Esophagus muscularis mucosa (tissue), 4 donors: ENCODE measurements around the gene MAD1L1.

Source experiments
- EP300 ChIP-seq: sonication (generic); formaldehyde crosslinking; IDR thresholded peaks from one replicate; pipeline ENCODE4 v1.6.1; 2017; ENCODE audit warnings: antibody characterized with exemption
- POLR2A ChIP-seq: fragments of 450-650 bp; IDR thresholded peaks from one replicate; pipeline ENCODE4 v1.6.1; 2017; ENCODE audit warnings: antibody characterized with exemption, moderate library complexity, mild to moderate bottlenecking, low read depth
- POLR2AphosphoS5 ChIP-seq, 2 donors: sonication (generic); formaldehyde crosslinking; IDR thresholded peaks; one replicate each; pipeline ENCODE4 v1.6.1; 2017; ENCODE audit warnings: antibody characterized with exemption in 2 of 2
- TF ChIP-seq, protein P1 (sequence below), 3 experiments: fragments of 200-600 bp in 2 of 3; fragments of 450-650 bp in 1 of 3; sonication (generic) in 2 of 3; IDR thresholded peaks; one replicate each; pipeline ENCODE4 v1.5.1; 2017 to 2019; ENCODE audit warnings: antibody characterized with exemption in 3 of 3, mild to moderate bottlenecking in 2 of 3, moderate library complexity in 1 of 3

DNA sequence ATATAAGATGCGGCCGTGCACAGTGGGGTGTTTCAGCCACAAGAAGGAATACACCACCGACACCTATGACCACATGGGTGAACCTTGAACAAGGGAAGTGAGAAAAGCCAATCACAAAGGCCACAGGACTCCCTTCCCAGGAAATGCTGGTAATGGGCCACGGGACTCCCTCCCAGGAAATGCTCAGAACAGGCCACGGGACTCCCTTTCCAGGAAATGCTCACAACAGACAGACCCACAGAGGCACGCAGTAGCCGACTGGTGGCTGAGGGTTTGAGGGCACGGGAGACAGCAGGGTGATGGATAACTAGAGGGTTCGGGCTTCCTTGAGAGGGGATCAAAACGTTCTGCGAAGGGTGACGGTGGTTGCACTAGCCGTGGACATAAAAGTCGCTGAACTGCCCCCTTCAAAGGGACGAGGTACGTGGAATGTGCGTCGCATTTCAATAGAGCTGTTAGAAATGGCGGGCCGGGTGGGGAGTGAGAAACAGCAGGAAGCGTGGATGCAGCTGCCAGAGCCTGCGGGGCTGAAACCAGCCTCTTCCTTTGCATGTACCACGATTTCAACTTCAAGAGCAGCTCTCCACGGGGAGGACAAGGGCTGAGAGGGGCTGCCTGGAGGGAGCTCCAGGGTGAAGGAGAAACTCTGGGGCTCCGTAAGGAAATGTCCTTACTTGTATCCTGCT is 288.7 kb downstream of the MAD1L1 start:
- TF ChIP-seq, protein P1, sequence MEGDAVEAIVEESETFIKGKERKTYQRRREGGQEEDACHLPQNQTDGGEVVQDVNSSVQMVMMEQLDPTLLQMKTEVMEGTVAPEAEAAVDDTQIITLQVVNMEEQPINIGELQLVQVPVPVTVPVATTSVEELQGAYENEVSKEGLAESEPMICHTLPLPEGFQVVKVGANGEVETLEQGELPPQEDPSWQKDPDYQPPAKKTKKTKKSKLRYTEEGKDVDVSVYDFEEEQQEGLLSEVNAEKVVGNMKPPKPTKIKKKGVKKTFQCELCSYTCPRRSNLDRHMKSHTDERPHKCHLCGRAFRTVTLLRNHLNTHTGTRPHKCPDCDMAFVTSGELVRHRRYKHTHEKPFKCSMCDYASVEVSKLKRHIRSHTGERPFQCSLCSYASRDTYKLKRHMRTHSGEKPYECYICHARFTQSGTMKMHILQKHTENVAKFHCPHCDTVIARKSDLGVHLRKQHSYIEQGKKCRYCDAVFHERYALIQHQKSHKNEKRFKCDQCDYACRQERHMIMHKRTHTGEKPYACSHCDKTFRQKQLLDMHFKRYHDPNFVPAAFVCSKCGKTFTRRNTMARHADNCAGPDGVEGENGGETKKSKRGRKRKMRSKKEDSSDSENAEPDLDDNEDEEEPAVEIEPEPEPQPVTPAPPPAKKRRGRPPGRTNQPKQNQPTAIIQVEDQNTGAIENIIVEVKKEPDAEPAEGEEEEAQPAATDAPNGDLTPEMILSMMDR (IDR thresholded peaks at IDR 0.05): no peak
- TF ChIP-seq POLR2A (no peak), POLR2AphosphoS5 (IDR thresholded peaks at IDR 0.05) (no peak), EP300 (no peak)
